Caco-2 (cell line): ENCODE measurements around the gene MED29. TPM values are rescaled to one million over a fixed set of nuclear protein-coding genes. Genes with fewer than 3 reads are reported as not detected.
A peak's percentile ranks its signal among the peaks of the same experiment; 100 is the strongest.

Experiments
- BruUV-seq: library from RNA; stranded (reverse); fragments of 400-500 nt; replicated peaks from 2 replicates; lab custom pipeline; 2021; lab: Mats Ljungman, UMichigan
- CTCF ChIA-PET: fragments of 300-600 bp; sonication (Branson Sonifier 250); formaldehyde crosslinking; loops from one replicate; lab custom pipeline; 2022; ENCODE audit warnings: antibody characterized with exemption; lab: Charles Lee
- POLR2A ChIA-PET: fragments of 300-600 bp; sonication (Branson Sonifier 250); formaldehyde crosslinking; loops from one replicate; lab custom pipeline; 2022; ENCODE audit warnings: antibody characterized with exemption; lab: Charles Lee
- DNase-seq, 2 experiments: peaks; one replicate each; pipeline versions ENCODE4 v3.0.0 to v3.0.0-alpha.2; 2020 to 2022
- H3K27me3 ChIP-seq: replicated peaks from 2 replicates; pipeline ENCODE4 v1.6.0; 2011; ENCODE audit warnings: low read length; ENCODE audit not compliant: control insufficient read depth, insufficient read depth
- H3K36me3 ChIP-seq: 2 replicates; pipeline ENCODE4 v1.5.1; 2011; ENCODE audit warnings: low read length; ENCODE audit not compliant: control insufficient read depth, insufficient read depth
- H3K4me1 ChIP-seq: fragments of 250-450 bp; sonication (Bioruptor Pico); 2 replicates; pipeline ENCODE4 v1.5.1; 2020; ENCODE audit warnings: mild to moderate bottlenecking
- H3K4me3 ChIP-seq: 2 replicates; pipeline ENCODE4 v1.5.1; 2011; ENCODE audit warnings: low read depth, mild to moderate bottlenecking, control low read depth, low read length
- H3K9me3 ChIP-seq: fragments of 250-450 bp; sonication (Bioruptor Pico); 2 replicates; pipeline ENCODE4 v1.5.1; 2020; ENCODE audit warnings: mild to moderate bottlenecking, moderate library complexity
- H3K27ac Mint-ChIP-seq: one replicate; pipeline ENCODE4 v1.8.0; 2022; ENCODE audit warnings: mixed read lengths; ENCODE audit not compliant: unreplicated experiment
- H3K27me3 Mint-ChIP-seq: one replicate; pipeline ENCODE4 v1.8.0; 2022; ENCODE audit warnings: mixed read lengths; ENCODE audit not compliant: insufficient read depth, unreplicated experiment
- H3K36me3 Mint-ChIP-seq: one replicate; pipeline ENCODE4 v1.8.0; 2022; ENCODE audit warnings: mild to moderate bottlenecking, mixed read lengths; ENCODE audit not compliant: insufficient read depth, unreplicated experiment
- H3K4me1 Mint-ChIP-seq: one replicate; pipeline ENCODE4 v1.8.0; 2022; ENCODE audit warnings: low read depth, mixed read lengths; ENCODE audit not compliant: unreplicated experiment
- H3K4me3 Mint-ChIP-seq: one replicate; pipeline ENCODE4 v1.8.0; 2022; ENCODE audit warnings: mild to moderate bottlenecking, moderate library complexity, mixed read lengths; ENCODE audit not compliant: unreplicated experiment
- H3K9me3 Mint-ChIP-seq: one replicate; pipeline ENCODE4 v1.8.0; 2022; ENCODE audit warnings: mixed read lengths; ENCODE audit not compliant: unreplicated experiment
- intact Hi-C: fragments of 100-400 bp; cut with micrococcal nuclease; formaldehyde crosslinking; loops from one replicate; pipeline ENCODE4 v1.10.0; 2022; ENCODE audit not compliant: unreplicated experiment
- total RNA-seq: library from RNA; stranded (reverse); gene quantifications from 2 replicates; pipeline ENCODE4 v1.2.3, GENCODE V29; 2022
- TF ChIP-seq, protein P1 (sequence below), 2 experiments: fragments of 200-600 bp in 1 of 2; IDR thresholded peaks; 1 replicate in 1 of 2; 2 replicates in 1 of 2; pipeline versions ENCODE4 v1.5.1 to v1.8.0; 2011 to 2022; ENCODE audit warnings: antibody characterized with exemption in 1 of 2, control low read depth in 1 of 2, inconsistent platforms in 1 of 2, low read depth in 1 of 2, low read length in 1 of 2, mild to moderate bottlenecking in 1 of 2, moderate library complexity in 1 of 2; ENCODE audit not compliant: insufficient read depth in 1 of 2, severe bottlenecking in 1 of 2, unreplicated experiment in 1 of 2

MED29 gene
- total RNA-seq, 1 experiment from 2014 or later: 50.8 TPM

DNA sequence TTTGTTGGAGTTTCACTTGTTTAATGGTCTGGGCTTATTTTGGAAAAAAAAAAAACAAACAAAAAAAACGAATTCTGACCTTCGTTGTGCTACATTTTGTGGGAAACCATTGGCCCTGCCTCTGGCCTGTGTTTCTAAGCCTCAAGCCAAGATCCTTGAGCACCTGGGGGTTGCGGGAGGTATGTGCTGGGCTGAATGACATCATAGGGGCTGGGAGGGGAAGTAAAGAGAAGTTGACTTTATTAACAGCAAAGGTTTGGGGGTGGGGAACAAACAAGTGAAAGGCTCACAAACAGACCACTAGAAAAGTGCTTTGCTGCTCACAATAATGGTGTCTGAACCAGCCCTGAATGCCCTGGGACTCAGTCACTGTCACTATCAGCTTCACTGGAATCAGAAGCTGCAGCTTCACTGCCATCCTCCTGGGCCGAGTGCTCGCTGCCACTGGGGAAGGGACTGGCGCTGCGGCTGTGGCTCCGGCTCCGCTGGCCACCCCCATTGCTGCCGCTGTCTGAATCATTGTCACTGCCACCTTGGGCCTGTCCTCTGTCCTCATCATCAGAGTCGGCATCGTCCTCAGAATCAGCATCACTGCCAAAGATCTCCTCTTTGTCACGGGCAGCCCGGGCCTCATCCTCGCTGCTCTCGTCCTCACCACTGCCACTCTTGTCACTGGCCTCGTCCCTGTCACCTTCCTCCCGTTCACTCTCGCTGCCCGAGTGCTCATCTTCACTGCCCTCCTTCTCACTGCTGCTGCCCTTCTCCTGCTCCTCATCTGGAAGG is 5.4 kb upstream of the MED29 start:
- peaks cover 21% of the 10 kb centered on the region for H3K4me1 Mint-ChIP-seq
- Histone ChIP-seq H3K27me3 (no peaks in the 10 kb centered on the region), H3K4me3 (no peak overlapping the region), H3K4me1 (peaks cover 6% of the 10 kb centered on the region; the same call in 1 of the 2 replicates), H3K9me3 (no peaks in the 10 kb centered on the region), H3K36me3 (peaks cover 15% of the 10 kb centered on the region)
- intact Hi-C loops: no loop called here
- no peaks in the 10 kb centered on the region for H3K9me3 Mint-ChIP-seq
- H3K27me3 Mint-ChIP-seq: no peaks in the 10 kb centered on the region
- H3K27ac Mint-ChIP-seq: peak overlapping the region; percentile 6
- H3K36me3 Mint-ChIP-seq: peaks cover 77% of the 10 kb centered on the region
- H3K4me3 Mint-ChIP-seq: no peak overlapping the region
- BruUV-seq: no TSS peak
- ChIA-PET CTCF (interaction anchor here (0.6 to 1.2 kb wide), 2 partner anchors 16 to 44 kb away, joined by 4 read pairs; partner anchors contain the start of gene SAMD4B), POLR2A (no interaction called here)
- DNase-seq: no peak
- TF ChIP-seq, protein P1, sequence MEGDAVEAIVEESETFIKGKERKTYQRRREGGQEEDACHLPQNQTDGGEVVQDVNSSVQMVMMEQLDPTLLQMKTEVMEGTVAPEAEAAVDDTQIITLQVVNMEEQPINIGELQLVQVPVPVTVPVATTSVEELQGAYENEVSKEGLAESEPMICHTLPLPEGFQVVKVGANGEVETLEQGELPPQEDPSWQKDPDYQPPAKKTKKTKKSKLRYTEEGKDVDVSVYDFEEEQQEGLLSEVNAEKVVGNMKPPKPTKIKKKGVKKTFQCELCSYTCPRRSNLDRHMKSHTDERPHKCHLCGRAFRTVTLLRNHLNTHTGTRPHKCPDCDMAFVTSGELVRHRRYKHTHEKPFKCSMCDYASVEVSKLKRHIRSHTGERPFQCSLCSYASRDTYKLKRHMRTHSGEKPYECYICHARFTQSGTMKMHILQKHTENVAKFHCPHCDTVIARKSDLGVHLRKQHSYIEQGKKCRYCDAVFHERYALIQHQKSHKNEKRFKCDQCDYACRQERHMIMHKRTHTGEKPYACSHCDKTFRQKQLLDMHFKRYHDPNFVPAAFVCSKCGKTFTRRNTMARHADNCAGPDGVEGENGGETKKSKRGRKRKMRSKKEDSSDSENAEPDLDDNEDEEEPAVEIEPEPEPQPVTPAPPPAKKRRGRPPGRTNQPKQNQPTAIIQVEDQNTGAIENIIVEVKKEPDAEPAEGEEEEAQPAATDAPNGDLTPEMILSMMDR (IDR thresholded peaks at IDR 0.05; ENCODE audit: insufficient read depth in 1 of 2, low read depth in 1 of 2, low read length in 1 of 2, severe bottlenecking in 1 of 2, unreplicated experiment in 1 of 2): no peak

DNA sequence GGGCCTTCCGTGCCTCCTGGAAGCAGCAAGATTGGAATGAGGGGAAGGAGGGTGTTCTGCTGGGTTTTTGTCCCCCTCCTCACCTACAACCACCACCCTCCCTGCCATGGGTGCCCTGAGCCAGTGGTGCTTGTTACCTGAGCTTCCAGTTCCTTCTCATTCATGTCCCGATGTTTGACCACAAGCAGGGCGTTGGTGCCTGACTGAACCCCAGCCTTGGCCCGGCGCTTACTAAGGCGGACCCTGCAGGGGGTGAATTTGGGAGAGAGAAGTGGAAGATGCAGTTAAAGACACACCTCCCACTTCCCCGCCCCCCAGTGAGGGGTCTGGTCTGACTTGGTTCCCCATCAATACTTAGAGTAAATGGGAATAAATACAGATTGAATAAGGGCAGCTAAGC is 4.6 kb upstream of the MED29 start:
- no peaks in the 10 kb centered on the region for H3K9me3 ChIP-seq
- intact Hi-C loops: no loop called here
- no peaks in the 10 kb centered on the region for H3K27me3 ChIP-seq
- H3K4me1 Mint-ChIP-seq: peaks cover 25% of the 10 kb centered on the region
- no peak for DNase-seq
- no TSS peak for BruUV-seq
- peak overlapping the region; percentile 6 for H3K27ac Mint-ChIP-seq
- ChIA-PET POLR2A (no interaction called here), CTCF (interaction anchor here (0.6 kb wide), 1 partner anchor 44 kb away, joined by 4 read pairs; the partner anchor contains the start of gene SAMD4B)
- H3K36me3 Mint-ChIP-seq: peaks cover 77% of the 10 kb centered on the region
- H3K27me3 Mint-ChIP-seq: no peaks in the 10 kb centered on the region
- no peak overlapping the region for H3K4me3 Mint-ChIP-seq
- peaks cover 6% of the 10 kb centered on the region; the same call in 1 of the 2 replicates for H3K4me1 ChIP-seq
- H3K9me3 Mint-ChIP-seq: no peaks in the 10 kb centered on the region
- TF ChIP-seq, protein P1 (IDR thresholded peaks at IDR 0.05; ENCODE audit: insufficient read depth in 1 of 2, low read depth in 1 of 2, low read length in 1 of 2, severe bottlenecking in 1 of 2, unreplicated experiment in 1 of 2): no peak
- no peak overlapping the region for H3K4me3 ChIP-seq
- H3K36me3 ChIP-seq: peaks cover 15% of the 10 kb centered on the region

DNA sequence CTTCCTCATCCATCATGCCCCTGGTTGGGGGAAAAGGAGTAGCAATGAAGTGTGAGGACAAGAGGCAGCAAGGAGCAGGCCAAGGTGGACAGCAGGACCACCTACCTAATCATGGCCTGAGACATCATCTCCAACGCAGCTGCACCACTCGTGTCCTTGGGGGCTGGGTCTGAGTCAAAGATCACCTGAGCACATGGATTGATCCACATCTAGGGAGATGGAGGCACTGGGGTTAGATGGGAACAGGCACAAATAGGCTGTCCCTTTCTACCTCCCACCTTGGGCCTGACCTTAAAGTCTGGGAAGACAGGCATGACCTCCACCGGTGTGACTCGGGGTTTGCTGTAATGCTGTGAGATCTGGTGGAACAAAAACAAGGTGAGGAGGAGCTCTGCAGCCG is 2.5 kb upstream of the MED29 start:
- TF ChIP-seq, protein P1 (IDR thresholded peaks at IDR 0.05; ENCODE audit: insufficient read depth in 1 of 2, low read depth in 1 of 2, low read length in 1 of 2, severe bottlenecking in 1 of 2, unreplicated experiment in 1 of 2): no peak
- no TSS peak for BruUV-seq
- Mint-ChIP-seq H3K9me3 (no peaks in the 10 kb centered on the region), H3K4me3 (peak overlapping the region; percentile 20), H3K27ac (peak overlapping the region; percentile 92), H3K27me3 (no peaks in the 10 kb centered on the region), H3K4me1 (peaks cover 33% of the 10 kb centered on the region), H3K36me3 (peaks cover 90% of the 10 kb centered on the region)
- peaks cover 10% of the 10 kb centered on the region for H3K36me3 ChIP-seq
- H3K27me3 ChIP-seq: no peaks in the 10 kb centered on the region
- H3K4me3 ChIP-seq: no peak overlapping the region
- ChIA-PET CTCF (no interaction called here), POLR2A (no interaction called here)
- peaks cover 10% of the 10 kb centered on the region for H3K4me1 ChIP-seq
- no peaks in the 10 kb centered on the region for H3K9me3 ChIP-seq
- intact Hi-C loops: no loop called here
- DNase-seq: no peak
